ENCODE results near the gene CRIP1. TPM values are rescaled to one million over a fixed set of nuclear protein-coding genes. Genes with fewer than 3 reads are reported as not detected.

The CRIP1 gene
- polyA plus RNA-seq, 1 donor = 36.2 TPM

- no peak for DNase-seq
These were observed 4.1 kb upstream of the CRIP1 start for GRCh38 chr14:105482486-105483110.

DNA sequence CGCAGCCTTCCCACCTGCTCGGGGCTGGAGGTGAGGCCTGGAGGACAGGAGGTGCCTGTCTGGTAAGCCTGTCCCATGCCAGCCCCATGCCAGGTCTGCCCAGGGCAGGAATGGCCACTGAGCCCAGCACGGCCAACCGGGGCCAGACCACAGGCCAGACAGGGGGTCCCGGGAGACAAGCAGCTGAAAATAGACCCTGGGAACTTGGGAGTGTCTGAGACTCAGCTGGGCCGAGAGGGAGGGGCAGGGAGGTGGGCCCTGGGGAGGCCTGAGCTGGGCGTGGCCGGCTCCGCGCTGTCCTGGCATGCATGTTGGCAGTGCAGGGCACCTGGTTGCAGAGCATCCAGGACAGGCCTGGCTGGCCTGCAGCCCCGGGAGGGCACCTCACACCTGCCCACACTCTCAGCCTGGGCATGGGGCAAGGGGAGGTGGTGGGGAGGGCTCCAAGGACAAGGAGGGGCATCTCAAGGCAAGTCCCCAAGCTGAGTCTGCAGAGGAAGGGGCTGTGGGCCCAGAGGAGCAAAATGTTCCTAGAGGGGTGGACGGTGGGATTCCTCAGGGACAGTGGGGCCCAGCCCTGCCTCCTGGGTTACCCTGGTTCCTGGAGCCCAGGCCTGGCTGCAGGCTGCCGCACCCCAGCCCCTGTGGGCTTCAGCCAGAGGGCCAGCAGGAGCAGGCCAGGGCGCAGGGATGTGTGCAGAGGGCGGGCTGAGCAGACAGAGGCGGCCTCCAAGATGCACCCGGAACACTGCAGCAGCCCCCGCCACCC is 3.2 kb upstream of the CRIP1 start:
- DNase-seq = no peak

GRCh38 chr14:105484069-105484996 is 2.4 kb upstream of the CRIP1 start:
- DNase-seq = no peak

DNA sequence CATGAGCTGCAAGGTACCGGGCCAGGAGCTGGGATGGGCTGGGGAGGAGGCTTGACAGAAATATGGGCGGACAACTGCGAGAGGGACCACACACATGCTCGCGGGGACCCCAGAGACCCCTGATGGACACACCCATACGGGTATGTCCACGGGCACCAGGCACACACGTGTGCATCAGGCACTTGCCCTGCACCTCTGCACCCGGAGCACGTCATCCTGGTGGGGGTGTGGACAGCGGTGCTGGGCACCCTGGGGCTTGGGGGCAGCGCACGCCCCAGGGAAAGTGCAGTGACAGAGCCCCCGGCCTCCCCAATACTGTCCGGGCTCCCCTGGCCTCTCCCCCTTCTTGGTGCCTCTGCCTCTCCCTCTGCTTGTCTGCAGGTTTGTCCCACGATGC is 1.7 kb upstream of the CRIP1 start:
- DNase-seq = no peak

GRCh38 chr14:105485739-105486162 is 935 bp upstream of the CRIP1 start:
- DNase-seq = no peak

GRCh38 chr14:105486974-105487448 is 325 bp downstream of the CRIP1 start:
- no peak for DNase-seq

GRCh38 chr14:105487449-105487985 is 831 bp downstream of the CRIP1 start:
- DNase-seq = no peak

DNA sequence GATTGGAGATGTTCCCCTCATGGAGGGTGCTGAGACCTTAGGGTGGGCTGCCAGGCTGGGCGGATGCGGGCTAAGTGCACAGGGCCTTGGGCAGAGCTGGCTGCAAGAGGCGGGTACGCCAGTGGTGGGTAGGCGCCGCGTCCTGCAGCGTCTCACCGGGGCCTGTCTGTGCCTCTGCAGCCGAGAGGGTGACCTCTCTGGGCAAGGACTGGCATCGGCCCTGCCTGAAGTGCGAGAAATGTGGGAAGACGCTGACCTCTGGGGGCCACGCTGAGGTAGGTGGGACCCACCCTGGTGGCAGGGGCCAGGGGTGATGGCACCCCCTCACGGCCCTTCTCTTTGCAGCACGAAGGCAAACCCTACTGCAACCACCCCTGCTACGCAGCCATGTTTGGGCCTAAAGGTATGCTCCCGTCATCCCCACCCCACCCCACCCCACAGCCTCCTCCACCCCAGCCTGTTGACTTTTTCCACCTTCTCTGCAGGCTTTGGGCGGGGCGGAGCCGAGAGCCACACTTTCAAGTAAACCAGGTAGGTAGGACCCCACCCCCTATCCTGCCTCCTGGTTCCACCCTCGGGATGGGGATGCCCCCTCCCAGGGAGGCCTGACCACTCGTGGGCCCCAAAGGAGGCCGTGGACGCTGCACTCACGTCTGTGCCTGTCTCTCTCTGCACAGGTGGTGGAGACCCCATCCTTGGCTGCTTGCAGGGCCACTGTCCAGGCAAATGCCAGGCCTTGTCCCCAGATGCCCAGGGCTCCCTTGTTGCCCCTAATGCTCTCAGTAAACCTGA is 1.5 kb downstream of the CRIP1 start:
- DNase-seq = no peak

DNA sequence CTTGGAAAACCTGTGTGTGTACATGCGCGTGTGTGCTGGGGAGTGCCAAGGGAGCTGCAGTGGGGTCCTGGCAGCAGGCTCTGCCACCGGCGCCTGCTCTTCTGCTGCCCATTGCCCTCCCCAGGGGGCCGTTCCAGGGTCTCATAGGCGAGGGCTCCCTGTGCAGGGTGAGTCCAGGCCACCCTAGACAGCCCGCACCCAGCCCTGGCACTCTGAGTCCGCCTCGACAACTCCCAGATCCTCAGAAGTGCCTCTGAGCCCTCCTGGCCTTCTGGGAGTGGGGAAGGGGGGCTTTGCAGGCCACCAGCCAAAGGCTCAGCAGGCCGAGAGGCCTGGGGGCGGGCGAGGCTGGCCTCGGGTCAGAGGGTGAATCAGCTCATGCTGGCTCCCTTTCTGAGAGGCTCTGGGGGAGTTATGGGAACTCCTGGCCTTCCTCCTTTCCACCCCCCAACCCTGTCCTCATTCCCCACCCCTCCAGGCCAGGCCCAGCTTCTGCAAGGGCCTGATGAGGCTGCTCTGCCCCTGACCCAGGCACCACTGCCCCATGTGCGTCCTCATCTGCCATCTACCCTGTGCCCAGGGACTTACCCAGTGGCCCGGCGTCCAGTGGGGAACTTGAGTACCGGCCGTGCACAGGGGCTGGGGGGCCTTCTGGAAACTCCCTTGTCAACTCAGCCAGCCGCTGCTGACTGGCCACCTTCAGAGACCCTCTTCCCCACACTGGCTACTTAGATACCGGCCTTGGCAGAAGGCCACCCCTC is 2.3 kb downstream of the CRIP1 start:
- DNase-seq = no peak

DNA sequence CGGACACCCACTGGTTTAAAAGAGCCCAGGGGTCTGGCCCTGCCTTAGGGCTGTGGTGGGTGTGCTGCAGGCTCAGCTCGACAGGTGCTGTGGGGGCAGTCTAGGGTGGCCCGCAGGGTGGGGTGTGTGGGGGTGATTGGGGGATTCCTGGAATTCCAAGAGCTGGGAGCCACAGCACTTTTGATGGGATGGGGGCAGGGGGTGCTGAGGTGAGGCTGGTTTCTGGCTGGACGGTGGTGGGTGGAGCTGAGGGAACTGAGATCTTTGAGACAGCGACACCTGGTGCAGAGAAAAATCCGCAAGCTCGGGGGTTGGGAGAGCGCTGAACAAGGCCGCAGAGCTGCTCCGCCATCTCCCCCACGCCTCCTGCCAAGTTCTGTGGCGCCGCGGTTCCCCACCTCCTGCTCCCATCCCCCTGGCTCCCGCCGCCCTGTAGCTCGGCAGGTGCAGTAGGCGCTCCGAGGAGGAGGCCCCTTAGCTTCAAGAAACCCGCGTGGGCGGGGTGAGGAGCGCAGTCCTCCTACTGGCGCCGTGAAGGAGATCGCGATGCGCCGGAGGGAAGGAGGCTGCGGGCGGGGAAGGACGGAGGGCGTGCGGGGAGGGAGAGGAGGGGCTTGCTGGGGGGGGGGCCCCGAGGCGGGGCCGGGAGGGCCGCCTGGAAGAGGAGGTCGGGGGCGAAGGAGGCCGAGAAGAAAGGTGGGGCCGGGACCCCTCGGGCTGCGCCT is 3.0 kb downstream of the CRIP1 start:
- peak; percentile 90 for DNase-seq

DNA sequence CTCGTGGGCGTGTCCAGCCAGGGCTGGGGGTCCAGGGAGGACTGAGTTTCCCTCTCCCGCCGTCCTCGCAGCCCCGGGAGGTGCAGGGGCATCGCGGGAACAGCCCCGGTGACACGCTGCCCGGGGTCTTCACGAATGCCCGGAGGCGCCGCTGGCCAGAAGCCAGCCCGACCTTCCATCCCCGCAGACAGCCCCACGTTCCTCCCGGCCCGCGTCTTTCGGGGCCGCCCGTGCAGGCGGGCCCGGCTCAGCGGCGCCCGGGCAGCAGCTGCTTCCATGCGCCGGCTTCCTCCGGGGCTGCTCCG is 3.5 kb downstream of the CRIP1 start:
- peak; percentile 65 for DNase-seq

DNA sequence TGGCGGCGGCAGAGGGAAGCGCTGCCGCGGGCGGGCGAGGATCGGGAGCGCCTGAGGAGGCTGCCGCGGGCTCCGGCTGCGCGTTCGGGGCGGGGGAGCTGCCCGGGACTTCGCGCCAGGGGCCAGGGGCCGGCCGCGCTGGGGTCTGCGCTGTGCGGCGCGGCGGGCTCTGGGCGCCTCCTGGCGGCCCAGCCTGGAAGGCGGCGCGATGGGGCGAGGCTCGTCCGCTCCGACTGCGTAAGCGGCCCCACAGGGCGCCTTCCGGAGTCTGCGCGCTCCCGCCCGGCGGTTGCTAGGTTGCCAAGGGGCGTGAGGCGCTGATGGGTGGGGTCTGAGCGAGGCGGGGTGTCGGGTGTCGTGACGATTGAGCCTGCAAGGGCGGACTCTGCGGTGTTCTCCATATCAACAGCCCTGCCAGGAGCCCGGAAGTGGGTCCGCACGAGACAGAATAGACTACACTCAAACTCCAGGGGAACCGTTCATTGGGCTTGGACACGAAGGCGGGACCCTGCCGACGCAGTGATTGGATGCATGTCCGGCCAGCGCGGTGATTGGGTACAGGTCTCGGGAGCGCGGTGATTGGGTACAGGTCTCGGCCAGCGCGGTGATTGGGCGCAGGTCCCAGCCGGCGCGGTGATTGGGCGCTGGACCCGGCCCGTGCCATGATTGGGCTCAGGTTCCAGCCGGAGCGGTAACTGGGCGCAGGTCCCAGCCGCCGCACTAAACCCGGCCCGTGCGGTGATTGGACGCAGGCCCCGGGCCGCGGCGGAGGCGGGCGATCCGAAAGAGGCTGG is 4.1 kb downstream of the CRIP1 start, which contains the start of gene TEDC1:
TSS of gene TEDC1 (plus strand) at position 675 of the 794 bp plus-strand sequence. CDS start 130 bp downstream, outside the sequence.
- DNase-seq = peak; percentile 100

- no peak for DNase-seq
These were observed 4.8 kb downstream of the CRIP1 start for GRCh38 chr14:105491366-105491973.

DNA sequence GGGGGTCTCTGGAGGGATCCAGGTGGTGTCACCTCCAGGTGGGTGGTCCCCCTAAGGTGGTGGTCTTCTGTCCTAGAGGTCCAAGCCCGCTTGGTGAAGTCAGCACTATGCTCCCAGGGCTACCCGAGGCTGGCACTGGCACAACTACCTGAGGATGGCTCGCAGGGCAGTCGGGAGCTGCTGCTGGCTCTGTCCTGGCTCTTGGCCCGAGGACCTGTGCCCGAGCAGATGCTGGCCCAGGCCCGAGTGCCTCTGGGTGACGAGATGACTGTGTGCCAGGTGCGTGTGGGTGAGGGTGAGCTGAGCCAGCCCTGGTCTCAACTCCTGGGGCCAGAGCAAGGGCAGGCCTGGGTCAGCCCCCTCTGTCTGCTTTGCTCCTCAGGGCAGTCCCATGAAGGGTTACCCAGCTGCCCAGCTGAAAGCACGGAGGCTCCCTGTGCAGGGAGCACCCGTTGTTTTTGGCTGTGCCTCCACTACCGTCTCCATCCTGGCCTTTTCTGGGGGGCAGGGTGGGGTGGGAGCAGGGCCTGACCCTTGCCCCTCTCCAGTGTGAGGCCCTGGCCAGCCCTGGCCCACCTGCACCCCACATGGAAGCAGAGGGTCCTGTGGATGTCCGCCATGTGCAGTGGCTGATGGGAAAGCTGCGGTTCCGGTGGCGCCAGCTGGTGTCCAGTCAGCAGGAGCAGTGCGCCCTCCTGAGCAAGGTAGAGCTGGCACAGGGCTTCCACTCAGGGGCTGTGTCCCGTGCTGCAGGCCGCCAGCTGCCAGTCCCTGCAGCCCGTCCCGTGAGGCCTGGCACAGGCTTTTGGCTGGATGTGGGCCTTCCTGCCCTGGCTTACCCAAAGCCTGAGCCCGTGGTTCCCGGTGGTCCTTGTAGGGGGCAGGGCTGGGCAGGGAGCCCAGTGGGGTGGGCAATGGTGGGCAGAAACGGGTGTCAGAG is 5.6 kb downstream of the CRIP1 start:
- DNase-seq = no peak

DNA sequence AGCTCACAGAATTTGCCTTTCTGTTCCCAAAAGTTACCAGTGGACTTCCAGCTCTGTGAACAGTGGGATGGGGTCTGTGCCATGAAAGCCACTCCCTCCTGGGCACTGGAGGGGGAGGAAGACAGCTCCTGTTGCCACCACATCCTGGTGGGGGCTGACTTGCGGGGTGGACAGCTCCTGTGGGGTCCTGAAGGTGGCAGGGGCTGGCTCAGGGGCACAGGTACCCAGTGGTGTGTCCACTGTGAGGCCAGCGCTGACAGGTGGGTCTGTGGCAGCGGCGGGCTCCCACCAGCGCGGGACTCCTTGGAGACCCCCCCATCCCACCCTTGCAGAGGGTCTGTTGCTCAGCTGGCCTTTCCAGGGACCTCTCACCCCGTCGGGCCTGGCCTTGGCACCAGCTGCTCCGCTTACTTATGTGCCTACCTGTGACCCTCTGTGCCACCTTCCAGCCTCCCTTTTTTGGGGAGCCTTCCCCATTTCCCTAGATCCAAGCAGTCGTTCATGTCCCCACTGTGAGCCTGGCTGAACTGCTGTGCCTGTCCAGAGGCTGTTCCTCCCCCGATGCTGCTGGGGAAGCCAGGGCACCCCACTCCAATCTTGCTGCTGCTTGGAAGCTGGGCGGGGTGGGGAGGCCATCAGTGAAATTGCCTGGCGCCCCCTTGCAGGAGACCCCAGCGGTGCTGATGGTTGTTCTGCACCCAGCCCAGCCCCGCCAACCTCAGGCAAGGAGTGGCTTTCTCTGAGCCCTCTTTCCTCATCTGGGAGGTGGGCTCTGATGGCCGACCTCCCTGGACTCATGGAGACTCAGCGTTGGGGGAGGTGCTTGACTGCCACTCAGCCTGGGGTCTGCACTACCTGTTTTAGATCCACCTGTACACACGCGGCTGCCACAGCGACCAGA is 6.5 kb downstream of the CRIP1 start:
- no peak for DNase-seq

- DNase-seq = no peak
These were observed 7.4 kb downstream of the CRIP1 start for GRCh38 chr14:105493921-105494605.
